T-helper 22 cell (primary cell): ENCODE results near the gene DENND1A.
"Not testable (repeated sequence)": the region's sequence is repeated elsewhere in the genome, so short reads cannot be mapped to it uniquely, and the experiment has no call there.

ENCODE experiments used
- DNase-seq: peaks from one replicate; pipeline ENCODE4 v3.0.0-alpha.2; 2020; ENCODE audit warnings: low read depth

Gene DENND1A

GRCh38 chr9:123431581-123431980, 498.3 kb downstream of the DENND1A start:
- no peak for DNase-seq

- DNase-seq: not testable (repeated sequence)
These were observed 501.5 kb downstream of the DENND1A start for GRCh38 chr9:123428450-123428849.

- no peak for DNase-seq
These were observed 503.5 kb downstream of the DENND1A start for GRCh38 chr9:123426406-123426805.

GRCh38 chr9:123425836-123426365, 504.0 kb downstream of the DENND1A start:
- DNase-seq: no peak

- no peak for DNase-seq
These were observed 504.6 kb downstream of the DENND1A start for GRCh38 chr9:123425261-123425821.

- no peak for DNase-seq
These were observed 505.2 kb downstream of the DENND1A start for GRCh38 chr9:123424552-123425225.

GRCh38 chr9:123424131-123424530, 505.8 kb downstream of the DENND1A start:
- no peak for DNase-seq

- DNase-seq: no peak
These were observed 506.6 kb downstream of the DENND1A start for GRCh38 chr9:123423311-123423640.

- DNase-seq: no peak
These were observed 507.2 kb downstream of the DENND1A start for GRCh38 chr9:123422635-123423310.

GRCh38 chr9:123421801-123422455, 508.0 kb downstream of the DENND1A start:
- DNase-seq: no peak

- DNase-seq: no peak
These were observed 508.7 kb downstream of the DENND1A start for GRCh38 chr9:123421186-123421585.

- no peak for DNase-seq
These were observed 509.3 kb downstream of the DENND1A start for GRCh38 chr9:123420592-123421111.

GRCh38 chr9:123419721-123420591, 510.0 kb downstream of the DENND1A start:
- DNase-seq: no peak

GRCh38 chr9:123419091-123419490, 510.8 kb downstream of the DENND1A start:
- no peak for DNase-seq

- no peak for DNase-seq
These were observed 511.4 kb downstream of the DENND1A start for GRCh38 chr9:123418506-123418905.

GRCh38 chr9:123418052-123418430, 511.9 kb downstream of the DENND1A start:
- DNase-seq: no peak

- no peak for DNase-seq
These were observed 512.5 kb downstream of the DENND1A start for GRCh38 chr9:123417289-123418051.

GRCh38 chr9:123416176-123416575, 513.8 kb downstream of the DENND1A start:
- DNase-seq: no peak

GRCh38 chr9:123414936-123415930, 514.7 kb downstream of the DENND1A start:
- DNase-seq: no peak

GRCh38 chr9:123414204-123414603, 515.7 kb downstream of the DENND1A start:
- DNase-seq: no peak
